Transverse colon (tissue), 3 donors: ENCODE results near the gene CYP17A1.

Source experiments
- POLR2A ChIP-seq: fragments of 450-650 bp; IDR thresholded peaks from one replicate; pipeline ENCODE4 v1.6.1; 2016; ENCODE audit warnings: antibody characterized with exemption, mild to moderate bottlenecking, moderate library complexity
- TF ChIP-seq, protein P1 (sequence below), 5 experiments: fragments of 200-600 bp in 3 of 5; fragments of 450-650 bp in 2 of 5; sonication (generic) in 3 of 5; IDR thresholded peaks; 1 replicate in 2 of 5; 2 replicates in 3 of 5; pipeline ENCODE4 v1.5.1; 2016 to 2017; ENCODE audit warnings: antibody characterized with exemption in 5 of 5, inconsistent platforms in 3 of 5, mild to moderate bottlenecking in 2 of 5, moderate library complexity in 1 of 5

- TF ChIP-seq POLR2A, result no peak
- TF ChIP-seq, protein P1, sequence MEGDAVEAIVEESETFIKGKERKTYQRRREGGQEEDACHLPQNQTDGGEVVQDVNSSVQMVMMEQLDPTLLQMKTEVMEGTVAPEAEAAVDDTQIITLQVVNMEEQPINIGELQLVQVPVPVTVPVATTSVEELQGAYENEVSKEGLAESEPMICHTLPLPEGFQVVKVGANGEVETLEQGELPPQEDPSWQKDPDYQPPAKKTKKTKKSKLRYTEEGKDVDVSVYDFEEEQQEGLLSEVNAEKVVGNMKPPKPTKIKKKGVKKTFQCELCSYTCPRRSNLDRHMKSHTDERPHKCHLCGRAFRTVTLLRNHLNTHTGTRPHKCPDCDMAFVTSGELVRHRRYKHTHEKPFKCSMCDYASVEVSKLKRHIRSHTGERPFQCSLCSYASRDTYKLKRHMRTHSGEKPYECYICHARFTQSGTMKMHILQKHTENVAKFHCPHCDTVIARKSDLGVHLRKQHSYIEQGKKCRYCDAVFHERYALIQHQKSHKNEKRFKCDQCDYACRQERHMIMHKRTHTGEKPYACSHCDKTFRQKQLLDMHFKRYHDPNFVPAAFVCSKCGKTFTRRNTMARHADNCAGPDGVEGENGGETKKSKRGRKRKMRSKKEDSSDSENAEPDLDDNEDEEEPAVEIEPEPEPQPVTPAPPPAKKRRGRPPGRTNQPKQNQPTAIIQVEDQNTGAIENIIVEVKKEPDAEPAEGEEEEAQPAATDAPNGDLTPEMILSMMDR (IDR thresholded peaks at IDR 0.05), result no peak
These were observed 12.5 kb downstream of the CYP17A1 start for GRCh38 chr10:102824664-102825063.
